GM04504 (cell line): ENCODE measurements around the gene CLIP3.
"Not testable (repeated sequence)": the region's sequence is repeated elsewhere in the genome, so short reads cannot be mapped to it uniquely, and the experiment has no call there.

Experiments used
- DNase-seq: peaks from one replicate; pipeline ENCODE4 v3.0.0-alpha.2; 2012; ENCODE audit warnings: low read depth

CLIP3 gene

DNA sequence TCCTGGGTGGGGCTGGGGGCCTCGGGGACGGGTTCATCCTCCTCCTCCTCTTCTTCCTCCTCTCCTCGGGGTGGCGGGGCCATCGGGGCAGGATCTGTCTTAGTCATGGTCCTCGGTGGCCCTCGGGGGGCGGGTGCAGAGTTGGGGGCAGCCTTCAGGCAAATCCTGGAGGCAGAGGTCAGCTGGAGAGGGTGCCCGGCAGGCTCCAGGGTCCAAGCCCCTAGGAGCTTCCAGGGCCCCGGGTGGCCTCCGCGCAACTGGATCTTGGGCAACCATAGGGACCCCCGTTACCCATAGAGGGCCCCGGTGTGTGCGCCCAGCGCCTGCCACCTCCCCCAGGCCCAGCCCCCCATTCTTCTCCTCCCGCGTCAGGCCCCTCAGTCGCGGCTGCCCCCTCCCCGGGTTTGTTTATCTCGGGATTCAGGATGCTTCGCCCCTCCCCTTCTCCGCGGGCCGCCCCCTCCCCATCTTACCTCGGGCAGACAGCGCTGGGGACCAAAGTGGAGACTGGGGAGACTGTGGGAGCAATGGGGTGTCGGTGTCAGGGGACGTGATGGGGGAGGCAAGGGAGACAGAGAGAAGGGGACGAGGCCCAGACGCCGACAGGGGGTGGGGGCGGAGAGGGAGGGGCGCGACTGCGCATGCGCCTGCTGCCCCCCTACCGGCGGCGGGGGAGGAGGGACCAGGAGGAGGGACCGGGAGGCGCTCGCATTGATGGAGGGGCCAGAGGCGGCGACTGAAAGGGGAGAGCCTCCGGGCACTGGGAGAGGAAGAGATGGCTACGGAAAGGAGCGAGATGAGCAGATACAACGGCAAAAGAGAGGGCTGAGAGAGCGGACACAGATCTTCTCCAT lies at the start of gene CLIP3:
Gene CLIP3 (minus strand): TSS at position 623 of the 854 bp plus-strand sequence. CDS start 516 bp downstream, at position 107.
- DNase-seq, result no peak

DNA sequence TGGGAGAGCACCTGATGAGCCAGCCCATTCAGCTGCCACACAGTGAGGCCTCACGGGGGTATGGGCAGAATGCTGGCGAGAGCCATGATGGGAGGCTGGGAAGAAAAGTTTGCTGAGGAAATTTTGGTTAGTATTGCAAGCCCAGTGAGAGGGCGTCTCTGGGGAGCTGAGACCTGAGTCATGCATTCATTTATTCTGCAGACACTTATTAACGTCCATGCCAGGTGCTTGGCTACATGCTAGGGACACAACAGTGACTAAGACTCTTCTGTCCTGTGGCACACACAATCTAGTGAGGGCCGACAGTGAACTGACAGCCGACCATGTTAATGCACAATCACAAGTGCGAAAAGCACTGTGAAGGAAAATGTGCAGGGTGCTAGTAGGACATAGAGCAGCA lies 49.2 kb upstream of the CLIP3 start:
- no peak for DNase-seq

DNA sequence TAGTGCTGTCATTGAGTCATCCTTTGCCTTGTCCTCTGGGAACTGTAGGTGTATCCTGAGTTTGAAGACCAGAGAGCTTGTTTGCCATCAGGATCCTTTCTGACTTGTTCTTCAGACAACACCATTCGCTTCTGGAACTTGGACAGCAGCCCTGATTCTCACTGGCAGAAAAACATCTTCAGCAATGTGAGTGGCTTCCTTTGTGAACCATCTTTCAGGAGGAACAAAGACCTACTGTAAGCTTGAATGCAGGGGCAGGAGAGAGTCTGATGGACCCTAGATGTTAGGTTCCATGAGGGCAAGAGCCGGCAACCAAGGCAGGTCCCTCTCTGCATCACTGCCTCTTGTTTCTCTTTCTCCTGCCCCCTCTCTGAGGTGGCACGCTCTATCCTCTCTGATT lies 48.7 kb upstream of the CLIP3 start:
- DNase-seq, result no peak

- no peak for DNase-seq
Observed at GRCh38 chr19:36079389-36079945, 46.8 kb upstream of the CLIP3 start.

- no peak for DNase-seq
Observed at GRCh38 chr19:36073121-36073876, 40.6 kb upstream of the CLIP3 start.

DNA sequence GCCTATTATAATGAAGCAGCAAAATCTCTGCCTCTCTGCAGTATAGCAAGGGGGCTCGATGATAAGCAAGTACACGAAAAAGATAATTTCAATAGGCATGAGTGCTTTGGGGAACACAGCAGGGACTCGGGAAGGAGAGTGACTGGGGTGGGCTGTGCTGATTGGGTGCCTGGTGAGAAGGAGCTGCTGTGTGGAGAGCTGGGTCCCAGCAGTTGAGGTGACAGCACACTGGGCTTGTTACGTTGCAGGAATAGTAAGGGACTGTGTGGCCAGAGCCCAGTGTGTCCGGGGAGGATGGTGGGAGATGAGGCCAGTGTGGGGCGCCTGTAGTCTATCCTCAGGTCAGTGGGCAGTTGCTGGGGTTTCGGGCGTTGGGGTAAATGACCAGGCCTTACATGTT lies 39.4 kb upstream of the CLIP3 start:
- DNase-seq, result no peak

GRCh38 chr19:36068810-36069499 lies 36.3 kb upstream of the CLIP3 start:
- DNase-seq, result not testable (repeated sequence)

GRCh38 chr19:36067681-36068080 lies 35.0 kb upstream of the CLIP3 start:
- no peak for DNase-seq

- DNase-seq, result no peak
Observed at GRCh38 chr19:36064826-36065225, 32.2 kb upstream of the CLIP3 start.

GRCh38 chr19:36061367-36061766 lies 28.7 kb upstream of the CLIP3 start:
- DNase-seq, result no peak

- peak; percentile 28 for DNase-seq
Observed at GRCh38 chr19:36060430-36060829, 27.8 kb upstream of the CLIP3 start.

DNA sequence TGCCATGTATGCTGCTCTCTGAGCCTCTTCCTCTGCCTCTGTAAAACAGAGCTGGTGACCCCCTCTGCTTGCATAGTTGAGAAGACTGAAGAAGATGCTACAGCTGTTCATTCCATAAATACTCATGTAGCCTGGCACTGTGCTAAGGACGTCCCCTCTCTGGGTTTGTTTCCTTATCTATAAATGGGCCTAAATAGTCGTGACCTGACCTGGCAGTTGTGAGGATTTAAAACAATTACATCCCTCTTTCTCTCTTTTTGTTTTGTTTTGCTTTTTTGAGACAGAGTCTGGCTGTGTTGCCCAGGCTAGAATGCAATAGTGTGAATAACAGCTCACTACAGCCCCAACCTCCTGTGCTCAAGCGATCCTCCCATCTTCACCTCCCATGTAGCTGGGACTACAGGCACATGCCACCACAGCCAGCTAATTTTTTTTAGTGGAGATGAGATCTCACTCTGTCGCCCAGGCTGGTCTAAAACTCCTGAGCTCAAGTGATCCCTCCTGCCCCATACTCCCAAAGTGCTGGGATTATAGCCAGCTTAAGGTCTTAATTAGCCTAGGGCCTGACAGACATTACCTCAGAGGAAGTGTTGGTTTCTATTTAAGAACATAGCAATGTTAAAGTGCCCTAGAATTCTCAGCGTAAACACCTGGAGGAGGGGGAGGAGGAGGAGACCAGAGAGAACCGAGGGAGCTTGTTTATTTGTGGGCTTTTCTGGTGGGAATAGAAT lies 26.7 kb upstream of the CLIP3 start:
- no peak for DNase-seq

DNA sequence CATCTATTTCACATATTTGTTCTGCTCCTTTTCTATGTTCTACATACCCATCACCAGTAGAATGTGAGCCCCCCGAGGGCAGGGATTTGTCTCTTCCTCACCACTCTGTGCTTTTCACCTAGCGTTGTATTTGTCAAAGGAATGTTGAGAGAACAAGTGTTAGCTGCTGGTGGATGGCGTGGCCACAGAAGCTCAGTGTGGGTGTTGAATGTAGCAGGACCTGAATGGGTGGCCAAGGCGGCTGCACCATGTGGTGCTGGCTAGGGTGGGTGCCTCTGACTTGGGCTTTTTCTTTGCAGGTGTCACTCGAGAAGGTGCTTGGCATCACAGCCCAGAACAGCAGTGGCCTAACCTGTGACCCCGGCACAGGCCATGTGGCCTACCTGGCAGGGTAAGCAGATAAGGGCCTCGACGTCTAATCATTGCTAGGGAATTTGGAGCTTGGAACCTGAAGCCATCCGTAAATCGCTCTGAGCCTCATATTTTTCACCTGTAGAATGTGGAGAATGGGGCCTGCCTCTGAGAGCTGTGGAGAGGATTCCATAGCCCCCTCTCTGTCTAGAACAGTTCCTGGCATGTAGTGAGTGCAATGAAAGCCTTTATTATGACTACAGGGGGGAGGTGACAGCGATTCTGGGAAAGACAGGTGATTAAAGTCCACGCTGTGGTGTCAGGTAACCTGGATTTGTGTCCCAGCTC lies 26.0 kb upstream of the CLIP3 start:
- no peak for DNase-seq

DNA sequence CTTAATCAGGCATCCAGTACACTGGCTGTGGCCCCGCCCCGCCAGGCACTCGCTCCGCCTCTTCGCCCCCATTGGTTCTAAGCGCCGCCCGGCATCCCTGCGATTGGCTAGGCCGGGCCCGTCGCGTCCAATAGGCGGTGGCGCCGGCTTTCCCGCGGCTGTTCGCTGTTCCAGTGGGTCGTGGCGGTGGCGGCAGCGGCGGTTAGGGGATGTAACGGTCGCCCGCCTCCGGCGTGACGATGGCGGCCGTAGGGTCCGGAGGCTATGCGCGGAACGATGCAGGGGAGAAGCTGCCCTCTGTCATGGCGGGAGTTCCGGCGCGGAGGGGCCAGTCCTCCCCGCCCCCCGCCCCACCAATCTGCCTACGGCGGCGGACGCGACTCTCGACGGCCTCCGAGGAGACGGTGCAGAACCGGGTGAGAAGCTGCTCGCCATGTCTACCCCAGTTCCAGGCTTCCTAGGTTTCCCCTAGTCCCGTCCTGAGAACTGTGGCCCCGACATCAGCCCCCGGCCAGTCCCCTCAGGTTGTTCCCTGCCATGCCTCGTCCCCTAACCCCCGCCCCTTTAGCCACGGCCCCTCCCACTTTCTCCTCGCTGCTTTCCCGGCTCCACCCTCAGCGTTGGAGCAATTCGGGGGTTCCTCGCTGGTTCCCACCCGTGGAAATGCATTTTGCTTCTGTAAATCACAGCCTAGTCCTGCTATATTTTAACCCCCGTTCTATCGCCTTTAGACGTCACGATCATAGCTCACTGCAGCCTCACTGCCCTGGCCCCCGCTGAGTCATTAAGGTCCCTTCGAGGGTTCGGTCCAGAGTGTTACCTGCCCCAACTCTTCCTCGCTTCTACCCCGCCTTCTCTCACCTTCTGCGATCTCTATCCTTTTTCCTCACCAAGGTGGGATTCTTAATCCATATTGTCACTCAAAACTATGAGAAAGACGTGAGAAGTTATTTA lies 22.3 kb upstream of the CLIP3 start, which contains the start of gene WDR62:
Gene WDR62 (plus strand): TSS at position 165 of the 954 bp plus-strand sequence. CDS start 75 bp downstream, at position 240.
- DNase-seq, result no peak

- DNase-seq, result peak; percentile 99
Observed at GRCh38 chr19:36054119-36054732, 21.6 kb upstream of the CLIP3 start, which contains the start of gene THAP8. TSS of gene THAP8 (minus strand) at chr19:36054285. CDS start at chr19:36054217, 68 bp downstream.

DNA sequence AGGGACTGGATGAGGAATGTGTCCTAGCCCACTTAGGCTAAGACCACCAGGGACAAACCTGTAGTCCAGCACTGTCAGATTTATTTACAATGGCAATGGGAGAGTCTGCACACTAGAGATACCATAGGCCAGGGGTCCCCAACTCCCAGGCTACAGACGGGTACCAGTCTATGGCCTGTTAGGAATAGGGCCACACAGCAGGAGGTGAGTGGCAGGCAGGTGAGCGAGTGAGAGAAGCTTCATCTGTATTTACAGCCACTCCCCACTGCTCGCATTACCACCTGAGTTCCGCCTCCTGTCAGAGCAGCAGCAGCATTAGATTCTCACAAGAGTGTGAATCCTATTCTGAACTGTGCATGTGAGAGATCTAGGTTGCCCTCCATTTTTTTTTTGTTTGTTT lies 19.0 kb upstream of the CLIP3 start:
- no peak for DNase-seq

DNA sequence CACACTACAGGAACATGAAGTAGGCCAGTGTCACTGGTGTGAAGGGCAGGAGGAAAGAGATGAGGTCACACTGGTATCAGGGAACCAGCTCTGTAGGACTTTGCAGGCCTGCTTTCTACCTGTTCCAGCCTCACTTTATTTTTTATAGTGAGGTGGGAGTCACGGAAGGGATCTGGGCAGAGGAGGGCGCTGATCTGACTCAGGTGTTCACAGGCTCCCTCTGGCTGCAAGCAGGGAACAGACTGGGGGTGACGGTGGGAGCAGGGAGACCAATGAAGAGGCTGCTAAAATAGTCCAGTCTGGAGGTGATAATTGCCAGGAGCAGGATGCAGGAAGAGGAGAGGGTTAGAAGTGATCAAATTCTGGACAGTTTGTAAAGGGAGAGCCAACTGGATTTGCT lies 18.6 kb upstream of the CLIP3 start:
- no peak for DNase-seq

- DNase-seq, result no peak
Observed at GRCh38 chr19:36049080-36049698, 16.5 kb upstream of the CLIP3 start.

- no peak for DNase-seq
Observed at GRCh38 chr19:36047835-36048234, 15.2 kb upstream of the CLIP3 start.
